GM12874 (cell line): ENCODE results near the gene CSNK2A1.

ENCODE experiments used
- TF ChIP-seq, protein P1 (sequence below): IDR thresholded peaks from 2 replicates; pipeline ENCODE4 v1.5.1; 2011; ENCODE audit warnings: low read depth, mild to moderate bottlenecking, control low read depth, low read length, moderate library complexity; ENCODE audit not compliant: insufficient read depth

The CSNK2A1 gene

DNA sequence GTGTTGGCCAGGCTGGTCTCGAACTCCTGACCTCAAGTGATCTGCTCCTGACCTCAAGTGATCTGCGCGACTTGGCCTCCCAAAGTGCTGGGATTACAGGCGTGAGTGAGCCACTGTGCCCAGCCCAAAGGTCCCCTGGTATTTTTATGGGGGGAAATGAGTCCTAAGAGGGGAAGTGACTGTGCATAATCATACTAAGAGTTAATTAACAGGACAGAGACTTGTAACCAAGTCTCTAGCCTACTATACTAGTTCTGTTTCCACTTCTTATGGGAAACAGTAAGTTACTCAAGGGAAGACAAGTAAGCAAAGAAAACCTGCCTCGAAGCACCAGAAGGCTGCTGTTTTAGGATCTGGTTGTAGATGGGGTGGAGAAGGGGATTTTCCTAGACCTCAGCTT is 38.6 kb upstream of the CSNK2A1 start:
- TF ChIP-seq, protein P1, sequence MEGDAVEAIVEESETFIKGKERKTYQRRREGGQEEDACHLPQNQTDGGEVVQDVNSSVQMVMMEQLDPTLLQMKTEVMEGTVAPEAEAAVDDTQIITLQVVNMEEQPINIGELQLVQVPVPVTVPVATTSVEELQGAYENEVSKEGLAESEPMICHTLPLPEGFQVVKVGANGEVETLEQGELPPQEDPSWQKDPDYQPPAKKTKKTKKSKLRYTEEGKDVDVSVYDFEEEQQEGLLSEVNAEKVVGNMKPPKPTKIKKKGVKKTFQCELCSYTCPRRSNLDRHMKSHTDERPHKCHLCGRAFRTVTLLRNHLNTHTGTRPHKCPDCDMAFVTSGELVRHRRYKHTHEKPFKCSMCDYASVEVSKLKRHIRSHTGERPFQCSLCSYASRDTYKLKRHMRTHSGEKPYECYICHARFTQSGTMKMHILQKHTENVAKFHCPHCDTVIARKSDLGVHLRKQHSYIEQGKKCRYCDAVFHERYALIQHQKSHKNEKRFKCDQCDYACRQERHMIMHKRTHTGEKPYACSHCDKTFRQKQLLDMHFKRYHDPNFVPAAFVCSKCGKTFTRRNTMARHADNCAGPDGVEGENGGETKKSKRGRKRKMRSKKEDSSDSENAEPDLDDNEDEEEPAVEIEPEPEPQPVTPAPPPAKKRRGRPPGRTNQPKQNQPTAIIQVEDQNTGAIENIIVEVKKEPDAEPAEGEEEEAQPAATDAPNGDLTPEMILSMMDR, result no peak

DNA sequence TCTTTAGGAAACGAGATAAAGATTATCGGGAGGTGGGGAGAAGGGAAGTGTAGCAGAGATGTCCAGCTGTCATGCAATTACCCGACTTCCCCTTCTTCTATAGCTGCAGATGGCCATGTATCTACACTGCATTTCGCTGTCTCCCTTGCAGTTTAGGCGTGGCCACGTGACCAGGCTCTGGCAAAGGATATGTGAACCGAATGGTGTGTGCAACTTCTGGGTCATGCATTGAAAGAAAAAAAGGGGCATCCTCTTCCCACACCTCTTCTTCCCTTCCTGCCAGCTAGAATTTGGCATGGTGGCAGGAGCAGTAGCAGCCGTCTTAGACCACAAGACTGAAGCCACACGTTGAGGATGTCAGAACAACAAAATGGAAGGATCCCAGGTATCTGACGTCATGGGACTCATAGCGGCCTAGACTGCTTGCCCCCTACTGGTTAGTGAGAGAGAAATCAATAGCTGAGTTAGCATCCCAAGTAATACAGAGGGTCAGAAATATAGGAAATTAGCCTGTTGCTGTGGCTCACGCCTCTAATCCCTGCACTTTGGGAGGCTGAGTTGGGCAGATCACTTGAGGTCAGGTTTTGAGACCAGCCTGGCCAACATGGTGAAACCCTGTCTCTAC is 33.7 kb upstream of the CSNK2A1 start:
- TF ChIP-seq, protein P1, result no peak

DNA sequence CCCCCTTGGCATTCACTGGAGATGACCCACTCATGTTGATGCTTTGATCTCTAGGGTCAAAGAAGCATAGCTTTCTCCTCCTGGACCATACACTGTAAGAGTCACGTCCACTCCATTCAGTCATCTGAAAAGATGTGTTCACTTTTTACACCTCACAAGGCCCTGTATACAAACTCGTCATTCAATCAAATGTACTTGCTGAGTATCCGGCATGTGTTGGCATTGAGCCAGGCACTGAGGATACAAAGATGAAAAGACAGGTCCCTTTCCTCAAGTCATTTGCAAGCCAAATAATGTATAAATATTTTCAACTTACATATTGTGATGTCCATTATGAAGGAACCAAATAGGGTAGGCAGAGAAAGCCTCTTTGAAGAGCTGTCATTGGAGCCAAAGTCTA is 32.6 kb upstream of the CSNK2A1 start:
- TF ChIP-seq, protein P1, result no peak

DNA sequence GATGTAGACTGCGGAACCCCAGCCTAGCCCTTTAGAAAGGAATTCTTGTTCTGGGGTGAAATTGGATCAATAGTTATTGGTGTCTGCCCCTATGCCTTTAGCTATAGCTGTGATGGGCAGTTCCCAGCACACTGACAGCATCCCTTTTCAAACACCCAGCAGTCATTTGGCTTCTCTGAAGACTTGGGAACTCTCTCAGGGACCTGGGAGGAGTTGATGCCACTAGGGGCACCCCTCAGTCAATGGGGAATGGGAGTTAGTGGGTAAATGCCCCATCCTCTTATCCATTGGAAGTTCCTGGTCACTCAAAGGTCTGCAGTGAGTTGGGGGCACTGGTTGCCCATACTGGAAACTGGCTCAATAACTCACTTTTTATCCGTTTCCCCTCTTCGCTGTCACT is 31.6 kb upstream of the CSNK2A1 start:
- TF ChIP-seq, protein P1, result no peak

DNA sequence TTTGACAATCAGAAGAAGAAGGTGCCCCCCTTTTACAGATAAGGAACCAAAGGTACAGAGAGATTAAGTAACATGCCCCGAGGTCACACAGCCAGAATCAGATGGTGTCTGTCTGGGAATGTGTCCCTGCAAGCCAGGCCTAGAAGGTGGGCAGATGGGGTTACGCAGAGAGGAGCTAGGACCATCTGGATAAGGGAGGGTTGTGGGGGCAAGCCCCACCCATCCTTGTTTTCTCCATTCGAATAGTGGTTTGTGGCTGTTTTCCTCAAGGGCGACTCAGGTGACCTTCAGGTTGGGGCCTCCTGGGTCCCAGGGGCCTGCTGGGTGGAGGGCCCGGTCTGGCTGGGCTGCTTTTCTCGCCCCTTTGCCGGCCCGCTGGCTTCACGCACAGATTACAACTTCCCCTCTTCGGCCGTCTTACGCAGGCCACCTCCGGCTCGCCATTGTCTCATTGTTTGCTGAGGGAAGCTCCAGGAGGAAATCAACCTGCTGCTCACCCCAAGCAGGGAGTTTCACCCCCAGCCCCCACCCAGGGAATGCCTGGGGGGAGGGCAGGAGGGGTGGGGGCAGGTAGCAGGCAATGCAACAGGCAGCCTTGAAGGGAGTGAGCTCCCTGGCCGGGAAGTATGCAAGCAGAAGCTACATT is 30.8 kb upstream of the CSNK2A1 start:
- TF ChIP-seq, protein P1, result no peak

DNA sequence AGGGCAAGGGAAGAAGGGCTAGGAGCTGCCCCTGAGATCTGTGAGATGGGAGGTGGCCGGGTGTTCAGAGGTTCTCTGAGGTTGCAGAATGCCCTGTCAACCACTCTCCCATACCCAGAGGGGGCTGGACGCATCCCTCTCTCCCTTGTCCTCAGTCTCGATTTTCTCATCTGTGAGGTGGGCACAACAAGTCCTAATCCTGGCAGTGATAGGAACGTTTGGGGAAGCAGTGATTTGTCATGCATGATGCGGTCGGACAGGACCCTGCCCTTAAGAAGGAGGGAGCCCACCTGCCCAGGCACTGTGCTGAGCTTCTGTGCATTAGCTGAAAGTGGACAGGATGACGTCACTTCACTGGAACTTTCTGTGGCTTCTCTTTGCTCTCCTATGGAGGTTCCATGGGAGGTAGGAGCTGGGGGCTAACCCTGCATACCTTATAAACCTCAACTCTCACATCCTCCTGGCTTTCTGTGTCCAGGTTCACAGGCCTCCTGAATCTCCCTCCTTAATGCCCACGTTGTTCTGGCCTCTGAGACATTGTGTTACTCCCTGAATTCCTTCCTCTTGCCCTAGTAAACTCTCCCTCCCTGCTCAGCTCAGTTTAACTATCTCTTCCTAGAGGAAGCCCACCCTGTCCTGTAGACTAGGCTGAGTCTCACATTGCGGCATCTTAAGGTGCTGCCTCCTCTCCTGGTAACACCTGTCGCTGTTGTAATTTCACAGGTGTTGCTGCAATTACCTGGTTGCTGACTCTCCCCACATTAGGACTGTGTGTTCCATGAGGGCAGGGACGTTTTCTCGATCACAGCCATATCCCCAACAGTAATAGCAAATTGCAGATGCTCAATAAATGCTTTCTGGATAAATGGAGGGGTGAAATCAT is 30.1 kb upstream of the CSNK2A1 start:
- TF ChIP-seq, protein P1, result no peak

DNA sequence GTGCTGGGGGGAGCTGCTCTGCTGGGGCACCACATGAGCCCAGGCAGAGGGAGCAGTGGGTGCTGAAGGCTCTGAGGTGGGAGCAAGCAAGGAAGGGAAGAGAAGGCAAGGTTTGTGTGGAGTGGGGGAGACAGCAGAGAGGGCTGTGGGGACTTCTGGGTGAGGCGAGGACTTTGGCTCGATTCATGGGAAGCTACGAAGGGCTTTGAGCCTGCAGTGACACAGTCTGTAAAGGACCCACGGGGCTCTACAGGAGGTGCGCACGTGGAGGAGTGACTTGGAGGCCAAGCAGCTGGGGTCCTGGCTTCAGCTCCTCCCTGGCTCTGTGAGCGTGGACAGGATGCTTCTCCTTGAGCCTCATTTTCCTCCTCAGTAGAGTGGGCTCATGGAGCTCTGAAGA is 29.1 kb upstream of the CSNK2A1 start:
- TF ChIP-seq, protein P1, result no peak
